Panc1 (cell line): ENCODE data around the gene CHSY1. TPM values are rescaled to one million over a fixed set of nuclear protein-coding genes. Genes with fewer than 3 reads are reported as not detected.
A peak's percentile ranks its signal among the peaks of the same experiment; 100 is the strongest.

Experiments
- ATAC-seq: fragments of 200-7000 bp; cut with Tn5 transposase; 2 replicates; pipeline ENCODE4 v1.9.1; 2020; ENCODE audit warnings: mild to moderate bottlenecking, moderate library complexity
- BruUV-seq: library from RNA; stranded (reverse); fragments of 400-500 nt; replicated peaks from 2 replicates; lab custom pipeline; 2021; lab: Mats Ljungman, UMichigan
- CTCF ChIA-PET: fragments of 300-600 bp; sonication (Branson Sonifier 250); formaldehyde crosslinking; loops from one replicate; lab custom pipeline; 2022; ENCODE audit warnings: antibody characterized with exemption; lab: Charles Lee
- POLR2A ChIA-PET: fragments of 300-600 bp; sonication (Branson Sonifier 250); formaldehyde crosslinking; loops from one replicate; lab custom pipeline; 2022; ENCODE audit warnings: antibody characterized with exemption; lab: Charles Lee
- DNase-seq: peaks from one replicate; pipeline ENCODE4 v3.0.0-alpha.2; 2010; ENCODE audit warnings: low read depth, low spot score
- H3K27ac ChIP-seq: 2 replicates; pipeline ENCODE4 v1.5.1; 2011; ENCODE audit warnings: mild to moderate bottlenecking, low read length, inconsistent platforms
- H3K27me3 ChIP-seq: fragments of 200-500 bp; sonication (Bioruptor generic); 2 replicates; pipeline ENCODE4 v1.6.0; 2014; ENCODE audit warnings: low read length, inconsistent platforms; ENCODE audit not compliant: control insufficient read depth, insufficient read depth
- H3K36me3 ChIP-seq: fragments of 200-500 bp; sonication (Bioruptor generic); 2 replicates; pipeline ENCODE4 v1.5.1; 2014; ENCODE audit warnings: inconsistent platforms, mild to moderate bottlenecking, low read length, moderate library complexity; ENCODE audit not compliant: control insufficient read depth, insufficient read depth
- H3K4me1 ChIP-seq: 2 replicates; pipeline ENCODE4 v1.5.1; 2011; ENCODE audit warnings: inconsistent platforms, mild to moderate bottlenecking, low read length, moderate library complexity; ENCODE audit not compliant: control insufficient read depth, insufficient read depth
- H3K4me3 ChIP-seq, 2 experiments: 2 replicates each; pipeline ENCODE4 v1.5.1; 2011 to 2012; ENCODE audit warnings: low read depth in 2 of 2, low read length in 2 of 2, mild to moderate bottlenecking in 2 of 2, inconsistent platforms in 1 of 2, moderate library complexity in 1 of 2
- H3K9me3 ChIP-seq: fragments of 200-500 bp; sonication (Bioruptor generic); 2 replicates; pipeline ENCODE4 v1.5.1; 2014; ENCODE audit warnings: low read depth, mild to moderate bottlenecking, inconsistent platforms, low read length, moderate library complexity; ENCODE audit not compliant: control insufficient read depth, insufficient read depth
- CTCF ChIP-seq: fragments of 450-650 bp; IDR thresholded peaks from 2 replicates; pipeline ENCODE4 v1.5.1; 2017; ENCODE audit warnings: mild to moderate bottlenecking
- POLR2AphosphoS5 ChIP-seq: IDR thresholded peaks from 2 replicates; pipeline ENCODE4 v1.6.1; 2012; ENCODE audit warnings: mild to moderate bottlenecking, low read depth, low read length, moderate library complexity
- SIN3A ChIP-seq: IDR thresholded peaks from 2 replicates; pipeline ENCODE4 v1.6.1; 2012; ENCODE audit warnings: low read depth, mild to moderate bottlenecking, low read length, moderate library complexity, borderline replicate concordance; ENCODE audit not compliant: insufficient read depth
- TCF7L2 ChIP-seq: IDR thresholded peaks from 2 replicates; pipeline ENCODE4 v1.6.1; 2011; ENCODE audit warnings: mild to moderate bottlenecking, low read depth, low read length, inconsistent platforms
- in situ Hi-C: cut with HindIII; loops from 2 replicates; pipeline ENCODE4 v1.10.0; 2016; ENCODE audit warnings: low sequenced_read_pairs, low pct_unique_long_range_greater_than_20kb
- intact Hi-C: fragments of 100-400 bp; cut with micrococcal nuclease; formaldehyde crosslinking; loops from one replicate; pipeline ENCODE4 v1.10.0; 2022; ENCODE audit not compliant: unreplicated experiment
- total RNA-seq: library from RNA; stranded (reverse); gene quantifications from one replicate; pipeline ENCODE4 v1.2.1, GENCODE V29; 2021; ENCODE audit not compliant: unreplicated experiment
- TF ChIP-seq, protein P1 (sequence below), 2 experiments: IDR thresholded peaks; 2 replicates each; pipeline ENCODE4 v1.6.1; 2011 to 2012; ENCODE audit warnings: low read depth in 2 of 2, control low read depth in 1 of 2, low read length in 1 of 2, mild to moderate bottlenecking in 1 of 2, moderate library complexity in 1 of 2; ENCODE audit not compliant: insufficient read depth in 1 of 2

The CHSY1 gene
- total RNA-seq, 1 experiment from 2014 or later, result 50.8 TPM

DNA sequence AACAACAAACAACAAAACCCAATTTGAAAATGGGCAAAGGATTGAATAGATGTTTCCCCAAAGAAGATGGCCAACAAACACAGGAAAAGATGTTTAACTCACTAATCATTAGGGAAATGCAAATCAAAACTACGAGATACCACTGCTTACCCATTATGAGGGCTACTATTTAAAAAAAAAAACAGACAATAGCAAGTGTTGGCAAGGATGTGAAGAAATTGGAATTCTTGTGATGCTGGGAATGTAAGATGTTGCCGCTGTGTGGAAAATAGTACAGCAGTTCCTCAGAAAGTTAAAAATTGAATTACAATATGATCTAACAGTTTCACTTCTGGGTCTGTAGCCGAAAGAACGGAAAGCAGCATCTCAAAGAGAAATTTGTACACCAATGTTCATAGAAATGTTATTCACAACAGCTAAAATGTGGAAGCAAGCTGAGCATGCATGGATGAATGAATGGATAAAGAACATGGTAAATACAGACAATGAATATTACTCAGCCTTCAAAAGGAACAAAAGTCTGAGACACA lies 121.9 kb downstream of the CHSY1 start:
- H3K9me3 ChIP-seq, result peaks cover 12% of the 10 kb centered on the region
- ChIA-PET POLR2A (interaction anchor here (0.6 kb wide), 1 partner anchor 10 kb away, joined by 4 read pairs; no protein-coding TSS in a partner anchor), CTCF (interaction anchor here (0.7 kb wide), 1 partner anchor 21 kb away, joined by 3 read pairs; no protein-coding TSS in a partner anchor)
- in situ Hi-C loops, result no loop called here
- no TSS peak for BruUV-seq
- H3K27me3 ChIP-seq, result no peaks in the 10 kb centered on the region
- H3K27ac ChIP-seq, result peak overlapping the region; percentile 14; the same call in 1 of the 2 replicates
- TF ChIP-seq TCF7L2 (no peak), POLR2AphosphoS5 (no peak), SIN3A (no peak), CTCF (no peak)
- TF ChIP-seq, protein P1, sequence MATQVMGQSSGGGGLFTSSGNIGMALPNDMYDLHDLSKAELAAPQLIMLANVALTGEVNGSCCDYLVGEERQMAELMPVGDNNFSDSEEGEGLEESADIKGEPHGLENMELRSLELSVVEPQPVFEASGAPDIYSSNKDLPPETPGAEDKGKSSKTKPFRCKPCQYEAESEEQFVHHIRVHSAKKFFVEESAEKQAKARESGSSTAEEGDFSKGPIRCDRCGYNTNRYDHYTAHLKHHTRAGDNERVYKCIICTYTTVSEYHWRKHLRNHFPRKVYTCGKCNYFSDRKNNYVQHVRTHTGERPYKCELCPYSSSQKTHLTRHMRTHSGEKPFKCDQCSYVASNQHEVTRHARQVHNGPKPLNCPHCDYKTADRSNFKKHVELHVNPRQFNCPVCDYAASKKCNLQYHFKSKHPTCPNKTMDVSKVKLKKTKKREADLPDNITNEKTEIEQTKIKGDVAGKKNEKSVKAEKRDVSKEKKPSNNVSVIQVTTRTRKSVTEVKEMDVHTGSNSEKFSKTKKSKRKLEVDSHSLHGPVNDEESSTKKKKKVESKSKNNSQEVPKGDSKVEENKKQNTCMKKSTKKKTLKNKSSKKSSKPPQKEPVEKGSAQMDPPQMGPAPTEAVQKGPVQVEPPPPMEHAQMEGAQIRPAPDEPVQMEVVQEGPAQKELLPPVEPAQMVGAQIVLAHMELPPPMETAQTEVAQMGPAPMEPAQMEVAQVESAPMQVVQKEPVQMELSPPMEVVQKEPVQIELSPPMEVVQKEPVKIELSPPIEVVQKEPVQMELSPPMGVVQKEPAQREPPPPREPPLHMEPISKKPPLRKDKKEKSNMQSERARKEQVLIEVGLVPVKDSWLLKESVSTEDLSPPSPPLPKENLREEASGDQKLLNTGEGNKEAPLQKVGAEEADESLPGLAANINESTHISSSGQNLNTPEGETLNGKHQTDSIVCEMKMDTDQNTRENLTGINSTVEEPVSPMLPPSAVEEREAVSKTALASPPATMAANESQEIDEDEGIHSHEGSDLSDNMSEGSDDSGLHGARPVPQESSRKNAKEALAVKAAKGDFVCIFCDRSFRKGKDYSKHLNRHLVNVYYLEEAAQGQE (IDR thresholded peaks at IDR 0.05; ENCODE audit: insufficient read depth in 1 of 2, low read depth in 2 of 2, low read length in 1 of 2), result no peak
- DNase-seq (no peak), ATAC-seq (no peak)
- intact Hi-C loops, result no loop called here
- no peaks in the 10 kb centered on the region for H3K36me3 ChIP-seq
- peaks cover 19% of the 10 kb centered on the region for H3K4me1 ChIP-seq
- no peak overlapping the region for H3K4me3 ChIP-seq

DNA sequence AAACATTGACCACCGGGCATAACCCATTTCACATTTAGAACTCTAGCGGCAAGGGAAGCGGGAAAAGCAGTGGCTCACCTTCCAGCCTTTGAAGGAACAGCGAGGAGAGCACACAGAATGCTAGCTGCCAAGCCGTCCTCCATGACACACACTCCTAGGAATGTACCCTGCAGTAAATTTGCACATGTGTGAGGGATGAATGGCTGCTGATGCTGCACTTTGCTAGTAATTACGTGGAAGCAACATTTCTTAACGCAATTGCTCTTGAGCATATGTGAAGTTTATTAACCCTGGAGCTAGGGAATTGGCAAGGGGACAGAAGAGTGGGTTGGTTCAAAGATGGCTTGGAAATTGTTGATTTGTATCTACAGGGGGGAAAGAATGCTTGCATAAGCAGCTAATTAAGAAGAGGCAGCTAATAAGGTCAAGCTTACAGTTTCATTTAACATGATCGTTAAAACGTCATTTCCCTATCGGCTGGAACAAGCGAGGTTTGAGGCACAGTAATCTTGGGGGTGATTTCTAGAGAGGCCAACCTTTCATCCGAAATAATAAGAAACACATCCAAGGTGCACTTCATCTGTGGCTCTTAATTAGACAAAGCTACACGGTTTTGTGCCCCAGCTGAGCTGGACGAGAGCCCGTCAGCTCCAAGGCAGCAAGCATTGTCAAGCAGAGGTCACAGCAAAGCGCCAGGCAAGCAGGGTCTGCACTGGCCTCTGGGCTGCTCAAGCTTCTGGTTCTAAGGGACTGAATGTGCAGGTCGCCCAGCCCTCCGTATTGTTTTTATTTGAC lies 123.4 kb downstream of the CHSY1 start:
- ChIA-PET POLR2A (interaction anchor here (0.6 kb wide), 1 partner anchor 9 kb away, joined by 5 read pairs; no protein-coding TSS in a partner anchor), CTCF (no interaction called here)
- ATAC-seq (peak; percentile 39; the same call in 1 of the 2 replicates), DNase-seq (no peak)
- peaks cover 19% of the 10 kb centered on the region for H3K4me1 ChIP-seq
- H3K27me3 ChIP-seq, result no peaks in the 10 kb centered on the region
- in situ Hi-C loops (no loop called here), intact Hi-C loops (no loop called here)
- peak overlapping the region; percentile 98 for H3K27ac ChIP-seq
- no peak for TF ChIP-seq CTCF
- no peak for TF ChIP-seq POLR2AphosphoS5
- TF ChIP-seq SIN3A, result no peak
- TF ChIP-seq TCF7L2, result no peak
- TF ChIP-seq, protein P1 (IDR thresholded peaks at IDR 0.05; ENCODE audit: insufficient read depth in 1 of 2, low read depth in 2 of 2, low read length in 1 of 2), result no peak
- BruUV-seq, result no TSS peak
- no peak overlapping the region for H3K4me3 ChIP-seq
- H3K9me3 ChIP-seq, result peaks cover 12% of the 10 kb centered on the region
- H3K36me3 ChIP-seq, result no peaks in the 10 kb centered on the region
